Measurements from ENCODE around the gene RPGRIP1L. TPM values are rescaled to one million over a fixed set of nuclear protein-coding genes. Genes with fewer than 3 reads are reported as not detected.

Gene RPGRIP1L
- total RNA-seq, 1 experiment from 2014 or later = 16.1 TPM

GRCh38 chr16:53712065-53712464 is 8.4 kb upstream of the RPGRIP1L start:
- H3K9me3 ChIP-seq = no peaks in the 10 kb centered on the region
- ChIA-PET POLR2A (no interaction called here), CTCF (no interaction called here)
- H3K36me3 ChIP-seq (ENCODE audit: control insufficient read depth, insufficient read depth, low read length) = no peaks in the 10 kb centered on the region
- Mint-ChIP-seq H3K4me3 (ENCODE audit: unreplicated experiment) (no peak overlapping the region), H3K27ac (ENCODE audit: unreplicated experiment) (no peak overlapping the region), H3K36me3 (ENCODE audit: insufficient read depth, unreplicated experiment) (no peaks in the 10 kb centered on the region), H3K9me3 (ENCODE audit: unreplicated experiment) (no peaks in the 10 kb centered on the region), H3K4me1 (ENCODE audit: low read depth, unreplicated experiment) (no peaks in the 10 kb centered on the region), H3K27me3 (ENCODE audit: insufficient read depth, unreplicated experiment) (no peaks in the 10 kb centered on the region)
- TF ChIP-seq, protein P1, sequence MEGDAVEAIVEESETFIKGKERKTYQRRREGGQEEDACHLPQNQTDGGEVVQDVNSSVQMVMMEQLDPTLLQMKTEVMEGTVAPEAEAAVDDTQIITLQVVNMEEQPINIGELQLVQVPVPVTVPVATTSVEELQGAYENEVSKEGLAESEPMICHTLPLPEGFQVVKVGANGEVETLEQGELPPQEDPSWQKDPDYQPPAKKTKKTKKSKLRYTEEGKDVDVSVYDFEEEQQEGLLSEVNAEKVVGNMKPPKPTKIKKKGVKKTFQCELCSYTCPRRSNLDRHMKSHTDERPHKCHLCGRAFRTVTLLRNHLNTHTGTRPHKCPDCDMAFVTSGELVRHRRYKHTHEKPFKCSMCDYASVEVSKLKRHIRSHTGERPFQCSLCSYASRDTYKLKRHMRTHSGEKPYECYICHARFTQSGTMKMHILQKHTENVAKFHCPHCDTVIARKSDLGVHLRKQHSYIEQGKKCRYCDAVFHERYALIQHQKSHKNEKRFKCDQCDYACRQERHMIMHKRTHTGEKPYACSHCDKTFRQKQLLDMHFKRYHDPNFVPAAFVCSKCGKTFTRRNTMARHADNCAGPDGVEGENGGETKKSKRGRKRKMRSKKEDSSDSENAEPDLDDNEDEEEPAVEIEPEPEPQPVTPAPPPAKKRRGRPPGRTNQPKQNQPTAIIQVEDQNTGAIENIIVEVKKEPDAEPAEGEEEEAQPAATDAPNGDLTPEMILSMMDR (IDR thresholded peaks at IDR 0.05; ENCODE audit: insufficient read depth in 1 of 2, low read depth in 1 of 2, low read length in 1 of 2, severe bottlenecking in 1 of 2, unreplicated experiment in 1 of 2) = no peak
- H3K27me3 ChIP-seq (replicated peaks; ENCODE audit: control insufficient read depth, insufficient read depth, low read length) = no peaks in the 10 kb centered on the region
- intact Hi-C loops (cut with micrococcal nuclease; ENCODE audit: unreplicated experiment) = no loop called here
- no peaks in the 10 kb centered on the region for H3K4me1 ChIP-seq
- no peak for DNase-seq
- H3K4me3 ChIP-seq (ENCODE audit: low read depth, low read length) = no peak overlapping the region
- BruUV-seq (replicated peaks) = no TSS peak

- Mint-ChIP-seq H3K4me3 (ENCODE audit: unreplicated experiment) (no peak overlapping the region), H3K27ac (ENCODE audit: unreplicated experiment) (no peak overlapping the region), H3K27me3 (ENCODE audit: insufficient read depth, unreplicated experiment) (no peaks in the 10 kb centered on the region), H3K36me3 (ENCODE audit: insufficient read depth, unreplicated experiment) (no peaks in the 10 kb centered on the region), H3K4me1 (ENCODE audit: low read depth, unreplicated experiment) (no peaks in the 10 kb centered on the region), H3K9me3 (ENCODE audit: unreplicated experiment) (no peaks in the 10 kb centered on the region)
- ChIA-PET CTCF (no interaction called here), POLR2A (no interaction called here)
- no peaks in the 10 kb centered on the region for H3K36me3 ChIP-seq (ENCODE audit: control insufficient read depth, insufficient read depth, low read length)
- DNase-seq = no peak
- intact Hi-C loops (cut with micrococcal nuclease; ENCODE audit: unreplicated experiment) = no loop called here
- H3K27me3 ChIP-seq (replicated peaks; ENCODE audit: control insufficient read depth, insufficient read depth, low read length) = no peaks in the 10 kb centered on the region
- H3K4me3 ChIP-seq (ENCODE audit: low read depth, low read length) = no peak overlapping the region
- no peaks in the 10 kb centered on the region for H3K4me1 ChIP-seq
- H3K9me3 ChIP-seq = no peaks in the 10 kb centered on the region
- no TSS peak for BruUV-seq (replicated peaks)
- TF ChIP-seq, protein P1 (IDR thresholded peaks at IDR 0.05; ENCODE audit: insufficient read depth in 1 of 2, low read depth in 1 of 2, low read length in 1 of 2, severe bottlenecking in 1 of 2, unreplicated experiment in 1 of 2) = no peak
Measured at GRCh38 chr16:53711390-53711789, 7.7 kb upstream of the RPGRIP1L start.

- CTCF ChIA-PET = no interaction called here
- BruUV-seq (replicated peaks) = no TSS peak
Measured at GRCh38 chr16:53708490-53708889, 4.8 kb upstream of the RPGRIP1L start.

More at GRCh38 chr16:53708490-53708889, 4.8 kb upstream of the RPGRIP1L start:
- peaks cover 8% of the 10 kb centered on the region; the same call in 1 of the 2 replicates for H3K4me1 ChIP-seq
- no peak overlapping the region for H3K27ac Mint-ChIP-seq (ENCODE audit: unreplicated experiment)
- no peak for DNase-seq
- intact Hi-C loops (cut with micrococcal nuclease; ENCODE audit: unreplicated experiment) = no loop called here
- no peaks in the 10 kb centered on the region for H3K4me1 Mint-ChIP-seq (ENCODE audit: low read depth, unreplicated experiment)
- no peaks in the 10 kb centered on the region for H3K36me3 Mint-ChIP-seq (ENCODE audit: insufficient read depth, unreplicated experiment)
- H3K27me3 Mint-ChIP-seq (ENCODE audit: insufficient read depth, unreplicated experiment) = no peaks in the 10 kb centered on the region
- H3K9me3 ChIP-seq = no peaks in the 10 kb centered on the region
- H3K4me3 Mint-ChIP-seq (ENCODE audit: unreplicated experiment) = no peak overlapping the region
- H3K9me3 Mint-ChIP-seq (ENCODE audit: unreplicated experiment) = no peaks in the 10 kb centered on the region
- H3K36me3 ChIP-seq (ENCODE audit: control insufficient read depth, insufficient read depth, low read length) = no peaks in the 10 kb centered on the region
- H3K27me3 ChIP-seq (replicated peaks; ENCODE audit: control insufficient read depth, insufficient read depth, low read length) = no peaks in the 10 kb centered on the region
- POLR2A ChIA-PET = no interaction called here
- H3K4me3 ChIP-seq (ENCODE audit: low read depth, low read length) = no peak overlapping the region
- TF ChIP-seq, protein P1 (IDR thresholded peaks at IDR 0.05; ENCODE audit: insufficient read depth in 1 of 2, low read depth in 1 of 2, low read length in 1 of 2, severe bottlenecking in 1 of 2, unreplicated experiment in 1 of 2) = no peak
